IPS-15b (cell line): ENCODE results near the gene TACR2.

Source experiments
- H3K27me3 ChIP-seq: one replicate; pipeline ENCODE4 v1.6.1; 2013; ENCODE audit warnings: low read length; ENCODE audit not compliant: control insufficient read depth, insufficient read depth
- H3K36me3 ChIP-seq: one replicate; pipeline ENCODE4 v1.6.1; 2013; ENCODE audit warnings: low read length; ENCODE audit not compliant: control insufficient read depth, insufficient read depth
- H3K4me1 ChIP-seq: one replicate; pipeline ENCODE4 v1.6.1; 2013; ENCODE audit warnings: mild to moderate bottlenecking, low read length; ENCODE audit not compliant: control insufficient read depth, insufficient read depth
- H3K4me3 ChIP-seq: one replicate; pipeline ENCODE4 v1.5.1; 2013; ENCODE audit warnings: low read depth, low read length
- H3K9ac ChIP-seq: one replicate; pipeline ENCODE4 v1.6.1; 2013; ENCODE audit warnings: low read depth, mild to moderate bottlenecking, low read length
- H3K9me3 ChIP-seq: one replicate; pipeline ENCODE4 v1.6.1; 2013; ENCODE audit warnings: mild to moderate bottlenecking, low read length; ENCODE audit not compliant: control insufficient read depth, insufficient read depth

Gene TACR2

DNA sequence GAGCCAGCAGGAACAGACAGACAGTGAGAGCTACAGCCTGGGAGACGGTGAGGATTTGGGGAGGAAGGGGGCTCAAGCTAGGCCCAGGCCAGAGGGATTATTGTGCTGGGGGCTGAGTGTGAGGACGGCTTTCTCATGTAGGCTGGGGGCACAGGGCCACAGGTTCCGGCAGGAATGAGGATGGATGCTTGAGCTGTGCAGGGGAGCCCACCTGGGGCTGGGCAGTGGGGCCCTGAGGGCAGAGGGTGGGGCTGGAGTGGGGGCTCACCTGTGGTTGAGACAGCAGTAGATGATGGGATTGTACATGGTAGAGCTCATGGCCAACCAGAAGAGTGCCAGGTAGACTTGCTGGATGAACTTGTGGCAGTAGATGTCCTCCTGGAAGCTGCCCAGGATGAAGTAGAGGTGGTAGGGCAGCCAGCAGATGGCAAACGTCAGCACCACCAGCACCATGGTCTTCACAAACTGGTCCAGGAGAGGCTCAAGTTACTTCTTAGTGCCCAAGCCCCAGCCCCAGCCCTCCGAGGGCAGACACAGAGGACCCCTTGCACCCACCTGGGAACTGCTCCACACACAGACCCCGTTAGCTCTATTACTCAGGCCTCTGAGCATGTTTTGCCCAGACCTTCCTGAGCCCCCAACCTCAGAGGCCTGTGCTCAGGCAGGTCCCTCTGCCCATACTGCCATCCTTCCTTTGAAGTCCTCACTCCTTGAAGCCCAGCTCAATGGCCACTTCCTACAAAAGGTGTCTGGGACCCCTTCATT, 9.7 kb downstream of the TACR2 start:
- no peak overlapping the region for H3K4me3 ChIP-seq
- no peak overlapping the region for H3K9ac ChIP-seq
- peaks cover 7% of the 10 kb centered on the region for H3K27me3 ChIP-seq
- no peaks in the 10 kb centered on the region for H3K9me3 ChIP-seq
- H3K4me1 ChIP-seq: peaks cover 9% of the 10 kb centered on the region
- H3K36me3 ChIP-seq: no peaks in the 10 kb centered on the region

DNA sequence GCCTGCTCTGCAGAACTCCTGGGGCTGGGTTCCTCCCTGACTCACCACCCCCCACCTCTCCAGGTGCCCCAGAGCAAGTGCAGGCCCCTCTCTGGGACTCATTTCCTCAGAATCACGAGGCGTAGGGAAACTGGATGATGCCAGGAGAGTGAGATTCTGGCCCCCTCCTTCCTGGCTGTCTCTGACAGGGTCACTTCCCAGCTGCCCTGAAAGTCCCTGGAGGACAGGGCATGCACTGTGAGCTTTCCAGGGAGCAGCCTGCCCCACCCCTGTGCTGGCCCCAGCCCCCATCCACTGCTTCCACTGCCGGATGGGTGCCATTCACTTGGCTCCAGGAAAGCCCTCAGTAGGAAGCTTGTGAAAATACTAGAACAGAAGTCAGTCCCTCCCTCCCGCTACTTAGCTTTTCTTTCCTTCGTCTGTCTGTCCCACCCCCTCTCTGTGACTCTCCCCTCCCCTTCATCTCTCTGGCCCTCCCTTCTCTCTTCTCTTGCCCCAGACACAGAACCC, 10.4 kb downstream of the TACR2 start:
- H3K9ac ChIP-seq: peak overlapping the region; percentile 60
- H3K4me1 ChIP-seq: peaks cover 9% of the 10 kb centered on the region
- H3K36me3 ChIP-seq: peaks cover 5% of the 10 kb centered on the region

DNA sequence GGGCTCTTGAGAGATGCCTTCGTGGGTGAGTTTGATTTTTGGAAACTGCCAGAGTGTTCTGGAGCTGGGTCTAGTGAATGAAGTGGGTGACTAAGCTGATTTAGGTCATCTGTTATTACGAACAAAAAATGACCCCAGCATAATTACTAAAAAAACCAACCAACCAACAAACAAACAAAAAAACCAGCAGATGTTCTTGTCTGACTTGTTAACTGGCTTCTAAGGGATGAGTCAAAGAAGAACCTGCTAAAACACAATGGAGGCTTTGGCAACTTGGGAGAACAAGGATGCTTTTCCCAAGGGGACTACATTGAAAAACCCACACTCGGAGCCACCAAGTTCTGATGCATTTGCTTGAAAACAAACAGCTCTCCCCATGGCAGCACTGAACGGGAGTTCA, 11.5 kb downstream of the TACR2 start:
- H3K9me3 ChIP-seq: no peaks in the 10 kb centered on the region
- peaks cover 7% of the 10 kb centered on the region for H3K27me3 ChIP-seq
- no peak overlapping the region for H3K9ac ChIP-seq
- peaks cover 9% of the 10 kb centered on the region for H3K4me1 ChIP-seq
- H3K36me3 ChIP-seq: peaks cover 13% of the 10 kb centered on the region
- no peak overlapping the region for H3K4me3 ChIP-seq

More for the DNA sequence above, 10.4 kb downstream of the TACR2 start:
- H3K27me3 ChIP-seq: peaks cover 7% of the 10 kb centered on the region
- no peaks in the 10 kb centered on the region for H3K9me3 ChIP-seq
- no peak overlapping the region for H3K4me3 ChIP-seq

DNA sequence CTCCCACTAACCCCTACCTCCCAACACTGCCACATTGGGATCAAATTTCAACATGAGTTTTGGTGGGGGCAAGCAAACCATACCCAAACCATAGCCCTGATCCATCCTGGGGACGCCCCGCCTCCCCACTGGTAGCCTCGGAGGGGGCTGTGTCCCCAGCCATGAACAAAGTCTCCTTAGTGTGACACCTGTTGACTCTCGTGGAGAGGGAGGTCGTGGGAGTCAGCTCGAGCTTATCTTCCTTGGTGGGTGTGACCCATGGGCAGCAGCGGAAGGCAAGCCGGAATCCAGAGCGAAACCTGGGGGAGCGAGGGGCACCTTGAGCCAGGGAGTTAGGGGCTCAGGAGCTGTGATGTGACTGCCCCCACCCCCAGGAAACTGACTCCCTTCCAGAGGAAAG, 11.9 kb downstream of the TACR2 start:
- H3K36me3 ChIP-seq: peaks cover 15% of the 10 kb centered on the region
- H3K27me3 ChIP-seq: peaks cover 7% of the 10 kb centered on the region
- peaks cover 9% of the 10 kb centered on the region for H3K4me1 ChIP-seq
- no peak overlapping the region for H3K9ac ChIP-seq
- no peak overlapping the region for H3K4me3 ChIP-seq
- H3K9me3 ChIP-seq: no peaks in the 10 kb centered on the region

DNA sequence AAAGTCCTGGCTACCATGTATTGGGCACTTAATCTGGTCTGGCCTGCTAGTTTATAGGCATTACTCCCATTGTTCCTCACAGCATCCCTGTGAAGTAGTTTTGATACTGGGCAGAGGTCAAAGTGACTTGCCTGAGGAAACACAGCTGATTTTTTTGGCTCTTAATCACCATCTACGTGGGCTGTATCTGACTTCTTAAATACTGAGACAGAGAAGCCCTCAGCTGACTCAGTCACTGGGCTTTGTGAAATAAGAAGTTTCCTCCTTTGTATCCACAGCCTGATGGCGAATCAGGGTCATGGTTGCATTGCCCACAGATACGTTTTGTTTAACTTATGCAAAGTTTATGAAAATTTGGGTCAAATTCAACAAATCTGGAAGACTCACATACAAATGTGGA, 13.2 kb downstream of the TACR2 start:
- Histone ChIP-seq H3K9me3 (no peaks in the 10 kb centered on the region), H3K9ac (no peak overlapping the region), H3K4me1 (peaks cover 9% of the 10 kb centered on the region), H3K36me3 (peaks cover 23% of the 10 kb centered on the region), H3K4me3 (no peak overlapping the region), H3K27me3 (peaks cover 4% of the 10 kb centered on the region)

DNA sequence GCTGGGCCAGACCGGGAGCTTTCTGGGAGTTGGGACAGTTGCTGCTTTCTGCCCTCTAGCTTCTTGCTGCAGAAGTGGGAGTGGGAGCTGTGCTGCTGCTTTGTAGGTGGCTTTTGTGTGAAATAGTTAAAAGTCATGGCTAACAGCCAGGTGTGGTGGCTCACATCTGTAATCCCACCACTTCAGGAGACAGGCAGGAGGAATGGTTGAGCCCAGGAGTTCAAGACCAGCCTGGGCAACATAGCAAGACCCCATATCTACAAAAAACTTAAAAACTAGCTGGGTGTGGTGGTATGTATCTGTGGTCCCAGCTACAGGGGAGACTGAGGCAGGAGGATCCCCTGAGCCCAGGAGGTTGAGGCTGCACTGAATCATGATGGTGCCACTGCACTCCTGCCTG, 13.7 kb downstream of the TACR2 start:
- Histone ChIP-seq H3K27me3 (peaks cover 2% of the 10 kb centered on the region), H3K4me3 (no peak overlapping the region), H3K9ac (no peak overlapping the region), H3K9me3 (no peaks in the 10 kb centered on the region), H3K4me1 (peaks cover 9% of the 10 kb centered on the region), H3K36me3 (peaks cover 26% of the 10 kb centered on the region)

DNA sequence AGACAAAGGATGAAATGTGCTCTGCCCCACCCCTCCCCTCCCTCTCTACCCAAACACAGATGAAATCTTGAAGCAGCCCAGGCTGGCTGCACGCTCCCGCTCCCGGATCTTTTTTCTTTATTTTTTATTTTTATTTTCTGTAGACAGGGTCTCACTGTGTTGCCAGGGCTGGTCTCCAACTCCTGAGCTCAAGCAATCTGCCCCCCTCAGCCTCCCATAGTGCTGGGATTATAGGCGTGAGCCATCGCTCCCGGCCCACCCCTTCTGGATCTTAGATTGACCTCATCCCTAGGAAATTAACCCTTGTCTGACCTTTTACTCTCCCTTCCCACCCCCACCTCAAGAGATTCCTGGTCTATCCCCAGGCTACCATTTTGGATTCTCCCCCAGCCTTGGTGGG, 14.3 kb downstream of the TACR2 start:
- peaks cover 9% of the 10 kb centered on the region for H3K4me1 ChIP-seq
- H3K36me3 ChIP-seq: peaks cover 26% of the 10 kb centered on the region
- no peaks in the 10 kb centered on the region for H3K27me3 ChIP-seq
- no peak overlapping the region for H3K9ac ChIP-seq
- H3K9me3 ChIP-seq: no peaks in the 10 kb centered on the region
- H3K4me3 ChIP-seq: no peak overlapping the region

DNA sequence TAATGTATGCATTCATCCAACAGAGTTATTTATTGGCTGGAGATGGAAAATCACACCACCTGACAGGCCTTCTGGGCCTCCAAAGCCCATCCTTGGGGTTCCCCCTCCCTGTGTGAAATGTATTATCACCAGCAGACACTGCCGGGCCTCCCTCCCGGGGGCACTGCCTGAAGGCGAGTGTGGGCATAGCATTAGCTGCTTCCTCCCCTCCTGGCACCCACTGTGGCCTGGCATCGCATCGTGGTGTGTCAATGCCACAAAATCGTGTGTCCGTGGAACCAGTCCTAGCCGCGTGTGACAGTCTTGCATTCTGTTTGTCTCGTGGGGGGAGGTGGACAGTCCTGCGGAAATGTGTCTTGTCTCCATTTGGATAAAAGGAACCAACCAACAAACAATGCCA, 15.3 kb downstream of the TACR2 start:
- Histone ChIP-seq H3K9ac (no peak overlapping the region), H3K4me1 (peaks cover 9% of the 10 kb centered on the region), H3K27me3 (no peaks in the 10 kb centered on the region), H3K4me3 (no peak overlapping the region), H3K9me3 (no peaks in the 10 kb centered on the region), H3K36me3 (peaks cover 29% of the 10 kb centered on the region)

DNA sequence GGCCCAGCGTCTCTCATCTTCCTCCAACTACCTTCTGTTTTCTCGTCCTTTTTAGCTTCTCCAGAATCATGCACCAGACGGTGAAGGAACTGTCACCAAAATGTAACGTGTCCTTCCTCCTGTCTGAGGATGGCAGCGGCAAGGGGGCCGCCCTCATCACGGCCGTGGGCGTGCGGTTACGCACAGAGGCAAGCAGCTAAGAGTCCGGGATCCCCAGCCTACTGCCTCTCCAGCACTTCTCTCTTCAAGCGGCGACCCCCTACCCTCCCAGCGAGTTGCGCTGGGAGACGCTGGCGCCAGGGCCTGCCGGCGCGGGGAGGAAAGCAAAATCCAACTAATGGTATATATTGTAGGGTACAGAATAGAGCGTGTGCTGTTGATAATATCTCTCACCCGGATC, 15.8 kb downstream of the TACR2 start:
- Histone ChIP-seq H3K27me3 (no peaks in the 10 kb centered on the region), H3K9ac (no peak overlapping the region), H3K4me3 (no peak overlapping the region), H3K4me1 (peaks cover 7% of the 10 kb centered on the region), H3K9me3 (no peaks in the 10 kb centered on the region), H3K36me3 (peaks cover 29% of the 10 kb centered on the region)

DNA sequence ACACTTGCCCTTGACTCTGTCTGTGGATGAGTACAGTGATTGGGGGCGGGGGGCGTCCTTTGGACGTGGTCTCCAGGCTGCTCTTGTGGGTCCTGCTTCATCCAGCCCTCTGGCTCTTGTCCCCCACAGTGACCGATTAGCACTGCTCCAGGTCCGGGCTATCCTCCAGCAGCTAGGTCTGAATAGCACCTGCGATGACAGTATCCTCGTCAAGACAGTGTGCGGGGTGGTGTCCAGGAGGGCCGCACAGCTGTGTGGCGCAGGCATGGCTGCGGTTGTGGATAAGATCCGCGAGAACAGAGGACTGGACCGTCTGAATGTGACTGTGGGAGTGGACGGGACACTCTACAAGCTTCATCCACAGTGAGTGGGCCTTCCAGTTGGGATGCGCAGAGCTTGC, 18.3 kb downstream of the TACR2 start:
- Histone ChIP-seq H3K4me1 (no peaks in the 10 kb centered on the region), H3K4me3 (no peak overlapping the region), H3K36me3 (peaks cover 29% of the 10 kb centered on the region), H3K9ac (no peak overlapping the region), H3K9me3 (no peaks in the 10 kb centered on the region), H3K27me3 (no peaks in the 10 kb centered on the region)

DNA sequence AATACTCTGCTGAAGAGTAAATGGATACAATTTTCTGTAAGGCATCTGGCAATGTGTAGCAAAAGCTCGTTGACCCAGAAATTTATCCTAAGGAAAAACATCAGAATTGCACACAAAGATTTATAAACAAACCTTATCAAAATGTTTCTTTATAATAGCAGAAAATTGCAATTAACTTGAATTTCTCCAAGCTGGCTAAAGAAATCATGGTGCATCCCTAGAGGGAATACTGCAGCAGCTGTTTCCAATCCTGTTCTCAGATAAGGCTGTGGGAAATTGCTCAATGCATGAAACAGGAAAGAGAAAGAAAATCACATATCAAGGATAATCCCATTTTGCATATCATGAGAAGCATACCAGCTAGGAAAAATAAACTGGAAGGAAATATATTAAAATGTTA, 18.7 kb downstream of the TACR2 start:
- no peaks in the 10 kb centered on the region for H3K4me1 ChIP-seq

DNA sequence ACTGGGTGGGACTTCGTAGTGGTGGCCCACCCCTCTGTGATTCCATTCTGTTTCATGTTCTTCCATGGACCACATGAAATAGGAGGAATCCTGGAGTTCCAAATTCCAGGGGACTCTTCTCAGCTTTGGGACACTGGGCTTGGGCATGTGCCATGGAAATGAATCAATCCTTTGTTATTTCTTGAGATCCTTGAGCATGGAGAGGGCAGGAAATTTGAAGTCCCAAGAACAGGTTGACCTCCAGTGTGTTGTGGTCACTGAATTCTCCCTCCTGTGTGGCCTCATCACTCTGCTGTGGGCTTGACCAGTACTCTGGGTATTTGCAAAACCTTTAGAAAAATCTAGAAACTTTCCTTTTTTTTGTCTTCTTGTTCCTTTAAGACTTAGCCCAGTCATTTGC, 22.7 kb downstream of the TACR2 start:
- no peak overlapping the region for H3K9ac ChIP-seq
- no peaks in the 10 kb centered on the region for H3K27me3 ChIP-seq
- no peak overlapping the region for H3K4me3 ChIP-seq
- H3K9me3 ChIP-seq: no peaks in the 10 kb centered on the region
- H3K4me1 ChIP-seq: peaks cover 12% of the 10 kb centered on the region
- peaks cover 18% of the 10 kb centered on the region for H3K36me3 ChIP-seq

More for the DNA sequence above, 18.7 kb downstream of the TACR2 start:
- Histone ChIP-seq H3K36me3 (peaks cover 29% of the 10 kb centered on the region), H3K9me3 (no peaks in the 10 kb centered on the region), H3K4me3 (no peak overlapping the region), H3K9ac (no peak overlapping the region), H3K27me3 (no peaks in the 10 kb centered on the region)
